Measurements from ENCODE around the gene TOX2.

TOX2 gene

DNA sequence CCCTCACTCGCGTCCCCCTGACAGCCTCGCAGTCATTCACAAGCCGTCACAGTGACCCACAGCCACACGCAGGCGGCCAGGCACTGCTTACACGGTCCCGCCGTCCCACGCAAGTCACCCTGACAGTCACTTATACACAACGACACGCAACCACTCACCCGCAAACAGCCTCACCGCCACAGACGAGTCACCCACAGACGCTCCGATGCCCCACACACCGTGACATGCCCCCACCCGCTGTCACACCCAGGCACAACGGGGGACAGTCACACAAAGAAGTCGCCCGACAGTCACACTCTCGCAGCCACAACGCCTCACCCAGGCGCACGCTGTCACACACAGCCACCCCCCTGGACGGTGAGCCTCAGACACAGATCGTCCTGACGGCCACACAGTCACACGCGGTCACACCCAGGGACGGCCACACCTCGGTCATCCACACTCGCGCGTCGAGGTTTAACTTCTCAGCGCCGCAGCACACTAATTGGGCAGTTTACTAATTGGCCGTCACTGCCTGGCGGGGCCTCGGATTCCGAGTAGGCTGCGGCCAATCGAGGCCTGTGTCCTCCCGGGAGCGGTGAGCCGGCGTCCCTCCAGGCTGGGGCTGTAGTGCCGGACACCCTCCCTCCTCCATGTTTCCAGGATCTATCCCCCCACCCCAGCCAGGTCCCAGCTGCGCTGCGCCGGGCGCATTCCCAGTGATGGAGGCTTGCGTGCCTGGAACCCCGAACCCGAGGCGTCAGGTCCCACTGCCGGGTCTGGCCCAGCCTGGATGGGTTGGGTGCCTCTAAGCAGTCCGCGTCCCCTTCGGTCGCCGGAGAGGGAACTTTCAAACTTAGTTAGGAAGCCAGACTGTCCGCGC, 790 bp downstream of the TOX2 start:
- DNase-seq (ENCODE audit: low read depth): no peak

DNA sequence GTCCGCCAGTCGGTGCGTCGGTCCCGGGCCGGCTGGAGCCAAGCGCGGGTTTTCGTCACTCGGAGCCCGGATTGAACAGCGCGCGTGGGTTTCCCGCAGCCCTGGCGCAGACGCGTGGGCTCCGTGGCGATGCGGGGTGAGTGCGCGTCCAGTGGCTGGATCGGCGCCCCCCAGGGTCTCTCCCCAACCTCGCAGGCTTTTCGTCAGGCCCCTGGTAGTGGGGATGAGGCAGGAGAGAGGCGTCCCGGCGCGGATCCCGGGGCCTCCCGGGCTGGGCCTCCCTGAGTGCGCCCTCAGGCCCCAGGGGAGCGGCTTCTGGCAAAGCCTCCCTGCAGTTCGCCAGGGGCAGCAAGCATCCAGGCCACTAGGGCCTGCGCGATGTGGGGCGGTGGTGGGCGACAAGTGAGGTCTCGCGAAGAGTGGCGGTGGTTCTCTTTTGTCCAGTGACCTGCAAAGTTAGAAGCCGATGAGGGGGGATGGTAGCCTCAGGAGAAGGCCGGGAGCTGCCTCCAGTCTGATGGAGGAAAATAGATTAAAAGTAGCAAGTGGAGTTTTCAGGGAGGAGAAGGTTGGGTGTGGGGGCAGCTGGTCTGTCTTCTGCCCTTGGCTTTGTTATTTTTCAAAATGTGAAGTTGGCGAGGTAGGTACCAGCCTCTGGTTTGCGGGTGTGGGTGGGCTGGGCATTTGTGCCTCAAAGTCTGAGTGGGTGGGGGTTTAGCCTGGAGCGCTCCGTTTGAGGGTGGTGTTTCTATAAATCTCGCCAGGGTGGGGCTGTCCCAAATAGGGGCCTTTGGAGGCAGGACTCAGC, 1.6 kb downstream of the TOX2 start:
- DNase-seq (ENCODE audit: low read depth): peak; percentile 42

DNA sequence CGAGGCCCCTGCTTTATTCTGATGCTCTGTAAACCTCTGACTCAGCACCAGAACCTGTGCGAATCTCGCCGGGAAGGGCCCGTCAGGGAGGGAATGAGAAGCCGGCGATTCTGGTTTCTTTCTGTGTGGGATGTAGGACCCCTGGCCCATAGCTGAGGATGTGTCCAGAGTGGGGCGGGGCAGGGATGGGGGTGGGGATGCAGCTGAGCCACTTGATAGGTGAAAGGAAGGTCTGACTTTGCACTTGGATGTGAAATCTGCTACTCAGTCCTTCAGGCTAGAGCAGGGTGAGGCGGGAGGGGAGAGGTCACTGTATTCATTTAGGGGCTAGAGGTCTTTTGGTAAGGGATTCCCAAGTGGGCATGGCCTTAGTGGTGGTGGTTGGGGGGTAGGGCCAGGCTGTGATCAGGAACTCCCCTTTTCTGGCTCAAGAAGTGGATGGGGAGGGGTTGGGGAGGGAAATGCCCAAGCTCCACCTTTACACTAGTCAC, 2.3 kb downstream of the TOX2 start:
- no peak for DNase-seq (ENCODE audit: low read depth)

DNA sequence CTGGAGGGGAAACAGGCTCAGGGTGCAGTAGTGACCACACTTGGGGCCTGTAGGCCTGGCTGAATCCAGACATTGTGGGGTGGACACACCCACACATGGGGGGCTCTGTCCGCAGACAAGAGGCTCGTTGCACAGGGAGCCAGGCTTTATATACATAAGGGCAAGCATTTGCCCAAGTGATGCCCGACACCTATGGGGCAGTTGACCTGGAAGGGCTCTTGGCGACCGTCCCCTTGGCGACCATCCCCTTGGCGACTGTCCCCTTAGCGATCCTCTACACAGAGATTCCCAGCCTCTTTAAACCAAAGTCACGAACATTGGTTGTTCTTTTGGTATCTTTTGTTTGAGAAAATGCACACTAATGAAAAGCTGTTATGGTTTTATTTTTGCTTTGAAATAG, 2.7 kb downstream of the TOX2 start:
- DNase-seq (ENCODE audit: low read depth): no peak

DNA sequence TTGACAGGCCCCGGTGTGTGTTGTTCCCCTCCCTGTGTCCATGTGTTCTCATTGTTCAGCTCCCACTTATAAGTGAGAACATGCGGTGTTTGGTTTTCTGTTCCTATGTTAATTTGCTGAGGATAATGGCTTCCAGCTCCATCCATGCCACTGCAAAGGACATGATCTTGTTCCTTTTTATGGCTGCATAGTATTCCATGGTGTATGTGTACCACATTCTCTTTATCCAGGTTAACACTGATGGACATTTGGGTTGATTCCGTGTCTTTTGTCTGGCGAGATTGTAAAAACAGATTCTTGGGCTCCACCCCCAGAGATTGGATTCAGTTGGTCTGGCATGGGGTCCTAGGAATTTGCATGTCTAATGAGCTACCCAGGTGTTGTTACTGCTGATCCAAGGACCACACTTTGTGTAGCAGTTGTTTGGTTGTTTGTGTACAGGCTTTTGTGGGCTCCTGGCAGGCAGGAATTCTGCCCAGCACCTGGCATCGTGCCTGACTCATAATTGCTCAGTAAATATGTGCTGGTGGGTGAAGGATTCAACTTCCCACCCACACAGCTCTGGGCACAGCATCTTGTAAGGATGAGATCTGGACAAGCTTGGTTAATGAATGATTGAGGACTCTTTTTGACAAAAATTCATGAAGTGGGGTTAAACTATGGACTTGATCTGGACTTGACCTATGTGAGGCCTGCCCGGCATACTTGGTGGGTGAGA, 5.2 kb downstream of the TOX2 start:
- DNase-seq (ENCODE audit: low read depth): no peak

DNA sequence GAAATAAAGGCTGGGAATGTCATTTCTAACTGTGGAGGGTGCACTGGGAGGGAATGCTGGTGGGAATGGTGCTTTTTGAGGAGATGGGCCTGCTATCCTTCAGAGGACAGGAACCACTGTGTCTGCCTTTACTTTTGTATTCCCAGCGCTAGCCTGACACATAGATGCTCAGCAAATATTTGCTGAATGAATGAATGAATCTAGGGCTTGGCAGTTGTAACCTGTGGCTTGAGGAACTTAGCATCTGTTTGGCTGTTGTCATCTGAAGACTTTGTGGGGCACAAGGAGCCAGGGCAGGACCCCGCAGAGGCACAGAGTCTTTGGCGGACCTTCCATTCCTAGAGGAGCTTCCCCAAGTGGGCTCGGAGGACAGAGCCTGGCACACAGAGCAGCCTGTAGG, 6.1 kb downstream of the TOX2 start:
- no peak for DNase-seq (ENCODE audit: low read depth)

DNA sequence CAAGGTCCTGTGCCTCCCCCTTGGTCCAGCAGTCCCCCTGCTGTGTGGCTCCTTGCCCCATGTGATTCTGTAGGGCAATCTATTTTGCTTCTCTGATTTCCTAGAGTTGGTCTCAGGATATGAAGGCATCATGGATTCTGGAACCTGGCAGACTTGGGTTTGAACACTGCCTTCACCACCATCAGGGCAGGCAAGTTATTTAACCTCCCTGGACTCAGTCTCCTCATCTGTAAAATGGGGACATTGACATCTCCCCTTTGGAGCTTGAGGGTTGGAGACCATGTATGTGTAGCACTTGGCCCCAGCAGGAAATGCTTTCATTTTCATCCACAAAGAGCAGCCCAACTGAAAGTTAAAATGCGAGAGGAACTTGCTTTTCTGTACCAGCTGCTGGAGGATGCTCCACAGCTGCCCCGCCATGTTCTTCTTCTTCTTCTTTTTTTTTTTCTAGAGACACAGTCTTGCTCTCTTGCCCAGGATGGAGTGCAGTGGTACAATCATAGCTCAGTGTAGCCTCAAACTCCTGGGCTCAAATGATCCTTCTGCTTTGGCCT, 6.7 kb downstream of the TOX2 start:
- no peak for DNase-seq (ENCODE audit: low read depth)

DNA sequence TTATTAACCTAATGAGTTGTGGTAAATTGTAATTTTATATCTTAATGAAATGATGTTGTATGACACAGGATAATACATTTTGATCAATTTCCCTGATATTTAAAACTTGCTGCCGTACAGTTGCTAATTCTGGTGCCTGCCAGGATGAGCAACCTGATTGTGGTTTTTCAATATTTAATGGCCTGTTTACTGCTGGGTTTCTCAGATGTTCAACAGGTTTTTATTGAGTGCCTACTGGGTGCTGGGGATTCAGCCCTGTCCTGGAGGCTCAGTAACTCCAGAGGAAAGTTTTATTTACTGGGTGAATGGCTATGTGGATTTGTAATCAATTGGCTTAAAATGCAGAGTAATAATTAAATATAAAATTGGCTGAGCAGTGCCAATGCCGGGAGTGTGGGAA, 8.0 kb downstream of the TOX2 start:
- no peak for DNase-seq (ENCODE audit: low read depth)

DNA sequence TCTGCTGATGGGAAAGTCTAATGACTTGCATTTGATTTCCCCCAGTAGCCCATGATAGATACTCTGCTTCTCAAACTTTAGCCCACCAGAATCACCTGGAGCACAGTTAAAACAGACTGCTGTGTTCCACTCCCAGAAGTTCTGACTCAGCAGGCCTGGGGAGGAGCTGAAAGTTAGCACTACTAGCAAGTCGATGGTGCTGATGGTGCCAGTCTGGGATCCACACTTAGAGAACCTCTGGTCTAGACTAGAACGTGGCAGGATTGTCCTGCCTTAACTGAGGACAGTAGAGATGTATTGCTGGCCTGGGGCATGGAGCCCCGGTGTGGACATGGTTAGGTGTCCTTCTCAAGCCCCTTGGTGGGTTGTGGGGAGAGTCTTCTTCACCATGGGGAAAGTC, 8.7 kb downstream of the TOX2 start:
- DNase-seq (ENCODE audit: low read depth): no peak

DNA sequence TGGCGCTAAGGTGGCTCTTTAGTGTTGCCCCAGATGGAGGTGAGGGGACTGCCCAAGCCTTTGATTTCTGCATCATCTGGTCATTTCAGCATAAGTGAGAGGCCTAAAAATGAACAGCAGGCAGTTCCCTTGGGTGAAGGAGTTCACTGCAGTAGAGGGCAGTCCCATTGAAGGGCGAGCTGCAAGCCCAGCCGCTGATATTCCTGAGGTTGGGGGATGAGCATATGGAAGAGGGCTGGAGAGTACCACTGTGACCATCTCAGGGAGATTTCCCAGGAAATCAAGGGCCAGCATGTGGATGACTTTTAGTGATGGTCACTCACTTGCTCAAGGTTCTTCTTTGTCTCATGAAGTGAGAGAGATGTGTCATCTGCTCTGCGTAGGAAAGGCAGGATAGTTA, 9.3 kb downstream of the TOX2 start:
- no peak for DNase-seq (ENCODE audit: low read depth)

DNA sequence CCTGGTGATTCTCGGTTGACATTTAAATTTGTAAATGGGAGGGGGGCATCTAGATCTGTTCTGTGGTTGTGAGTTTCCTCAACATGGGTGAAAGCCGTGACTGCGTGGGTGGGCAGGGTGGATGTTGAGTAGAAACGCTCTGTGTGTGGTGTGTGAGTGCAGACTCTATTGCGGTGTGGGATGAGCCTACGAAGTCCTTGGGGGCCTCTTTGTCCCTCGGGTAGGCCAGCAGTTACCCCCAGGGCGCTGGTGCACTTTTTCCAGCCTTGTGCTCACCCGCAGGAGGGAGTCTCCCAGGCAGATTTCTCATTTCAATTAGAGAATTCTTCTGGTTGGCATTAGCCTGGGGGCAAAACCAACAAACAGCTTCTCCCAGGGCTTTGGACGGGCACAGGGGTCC, 10.6 kb downstream of the TOX2 start:
- DNase-seq (ENCODE audit: low read depth): peak; percentile 53

DNA sequence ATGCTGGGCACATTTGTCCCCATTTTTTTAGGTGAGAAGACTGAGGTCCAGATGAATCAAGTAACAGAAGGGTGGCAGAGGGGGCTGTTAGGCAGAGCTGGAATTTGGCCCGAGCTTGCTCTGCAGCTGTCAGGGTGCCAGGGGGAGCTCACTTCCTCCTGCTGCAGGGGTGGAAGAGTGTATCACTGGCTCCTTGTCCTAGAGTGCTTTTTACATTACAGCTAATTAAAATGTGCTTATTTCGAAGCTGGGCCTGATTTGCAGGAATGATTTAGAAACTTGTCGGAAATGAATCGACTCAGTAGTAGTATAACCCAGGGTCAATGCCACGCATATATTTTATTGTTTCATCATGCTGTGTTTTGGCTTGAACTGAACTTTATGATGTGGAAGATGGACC, 11.1 kb downstream of the TOX2 start:
- peak; percentile 61 for DNase-seq (ENCODE audit: low read depth)

DNA sequence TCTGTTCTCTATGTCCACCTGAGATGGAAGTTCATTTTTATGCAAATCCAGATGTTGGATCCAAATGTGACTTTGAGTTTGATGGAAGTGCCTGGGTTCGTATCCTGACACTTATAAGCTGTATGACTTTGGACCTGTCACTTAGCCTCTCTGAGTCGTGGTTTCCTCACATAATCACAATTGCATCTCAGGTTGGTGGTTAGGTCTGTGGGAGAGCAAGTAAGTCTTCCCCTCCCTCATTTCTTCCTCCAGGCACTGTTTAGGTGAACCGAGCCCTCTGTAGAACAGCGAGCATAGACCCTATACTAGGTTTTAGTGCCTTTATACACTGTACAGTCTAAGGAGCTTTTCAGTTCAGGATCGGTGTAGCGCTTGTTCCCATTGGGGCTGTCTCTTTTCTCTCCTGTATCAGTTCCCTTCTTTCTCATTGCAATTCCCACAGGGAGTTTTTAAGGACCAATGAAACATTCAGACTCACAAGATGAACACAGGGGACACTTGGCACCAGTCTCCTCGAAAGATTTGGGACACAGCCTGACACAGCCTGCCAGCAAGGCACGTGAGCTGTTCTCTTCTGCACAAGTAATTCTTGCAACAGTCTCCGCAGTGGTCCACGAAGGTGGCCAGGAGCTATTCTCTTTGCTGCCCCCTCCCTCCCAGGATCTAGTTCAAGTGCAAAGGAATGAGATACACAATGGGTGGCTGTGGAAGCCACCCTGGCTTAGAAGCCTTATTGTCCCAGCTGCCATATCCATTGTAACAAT, 11.8 kb downstream of the TOX2 start:
- DNase-seq (ENCODE audit: low read depth): no peak

DNA sequence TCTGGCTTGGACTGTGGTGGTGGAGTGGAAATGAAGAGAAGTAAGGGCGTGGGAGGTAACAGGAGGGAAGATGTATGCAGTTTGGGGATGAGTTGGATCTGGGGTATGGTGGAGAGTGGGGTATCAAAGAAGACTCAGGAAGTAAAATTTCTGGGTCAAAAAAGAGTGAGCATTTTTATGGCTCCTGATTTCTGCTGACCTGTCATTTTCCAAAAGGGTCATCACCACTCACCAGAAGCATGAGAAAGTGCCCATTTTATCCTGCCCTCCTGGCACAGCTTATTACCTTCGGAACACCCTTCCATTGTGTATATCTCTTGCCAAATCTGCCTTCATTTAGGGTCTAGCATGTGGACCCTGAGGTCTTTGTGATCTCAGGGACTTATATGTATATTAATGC, 17.3 kb downstream of the TOX2 start:
- no peak for DNase-seq (ENCODE audit: low read depth)

DNA sequence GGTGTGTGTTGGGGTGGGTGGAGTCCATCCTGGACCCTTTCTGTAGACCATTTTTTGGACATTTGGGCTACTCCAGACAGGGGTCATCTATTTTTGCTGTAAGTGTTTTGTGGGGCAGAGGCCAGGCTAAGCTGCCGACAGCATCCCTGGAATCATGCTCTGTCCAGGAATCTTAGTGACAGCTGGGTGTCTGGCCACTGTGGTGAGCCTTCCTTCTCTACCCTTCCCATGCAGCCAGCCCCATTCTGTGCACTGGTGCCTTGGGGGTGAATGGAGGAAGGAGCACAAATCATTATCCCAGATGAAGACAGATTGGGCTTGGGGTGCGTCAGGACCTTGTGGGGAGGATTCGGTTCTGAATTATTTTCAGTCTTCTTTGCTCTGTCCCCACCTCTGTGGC, 20.2 kb downstream of the TOX2 start:
- DNase-seq (ENCODE audit: low read depth): no peak

DNA sequence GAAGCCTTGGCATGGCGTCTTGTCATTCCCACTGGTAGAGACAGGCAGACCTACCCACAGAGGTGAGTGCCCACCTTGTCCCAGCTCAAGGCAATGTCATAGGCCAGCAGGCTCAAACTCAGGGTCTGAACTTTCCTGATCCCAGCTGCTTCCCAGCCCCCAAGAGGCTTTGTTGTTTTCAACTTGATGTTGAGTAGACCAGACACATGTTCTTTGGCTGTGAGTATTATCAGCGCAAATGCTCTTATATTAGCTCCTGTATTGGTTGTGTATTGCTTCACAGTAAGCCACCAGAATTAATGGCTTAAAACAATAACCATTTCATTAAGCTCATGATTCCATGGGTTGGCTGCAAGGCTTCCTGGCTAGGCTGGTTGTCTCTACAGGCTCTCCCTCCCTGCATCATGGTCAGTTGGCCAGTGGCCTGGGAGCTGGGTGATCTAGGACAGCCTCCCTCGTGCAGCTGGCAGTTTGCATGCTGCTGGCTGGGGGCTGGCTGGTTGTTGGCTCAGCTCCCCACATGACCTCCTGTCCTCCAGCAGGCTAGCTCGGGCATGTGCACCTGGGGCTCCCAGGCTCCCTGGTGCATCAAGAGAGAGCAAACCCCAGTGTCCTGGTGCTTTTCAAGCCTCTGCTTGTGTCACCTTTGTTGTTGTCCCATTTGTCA, 21.6 kb downstream of the TOX2 start:
- peak; percentile 58 for DNase-seq (ENCODE audit: low read depth)

DNA sequence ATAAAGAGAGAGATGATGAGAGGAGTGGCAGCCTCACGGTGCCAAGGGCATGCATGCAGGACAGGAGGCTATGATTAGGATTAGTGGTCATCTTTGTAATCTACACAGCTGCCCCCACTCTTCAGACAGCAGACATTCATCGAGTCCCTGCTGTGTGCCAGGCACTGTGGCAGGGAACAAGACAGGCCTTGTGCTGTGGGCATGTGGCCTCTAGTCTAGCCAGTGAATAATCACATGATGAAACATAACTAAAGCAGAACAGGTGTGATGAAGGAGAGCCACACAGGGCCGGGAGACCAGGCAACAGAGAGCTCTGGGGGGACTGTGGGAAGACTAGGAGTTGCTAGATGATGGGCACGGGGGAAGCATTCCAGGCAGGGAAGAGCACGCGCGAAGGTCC, 22.2 kb downstream of the TOX2 start:
- no peak for DNase-seq (ENCODE audit: low read depth)

DNA sequence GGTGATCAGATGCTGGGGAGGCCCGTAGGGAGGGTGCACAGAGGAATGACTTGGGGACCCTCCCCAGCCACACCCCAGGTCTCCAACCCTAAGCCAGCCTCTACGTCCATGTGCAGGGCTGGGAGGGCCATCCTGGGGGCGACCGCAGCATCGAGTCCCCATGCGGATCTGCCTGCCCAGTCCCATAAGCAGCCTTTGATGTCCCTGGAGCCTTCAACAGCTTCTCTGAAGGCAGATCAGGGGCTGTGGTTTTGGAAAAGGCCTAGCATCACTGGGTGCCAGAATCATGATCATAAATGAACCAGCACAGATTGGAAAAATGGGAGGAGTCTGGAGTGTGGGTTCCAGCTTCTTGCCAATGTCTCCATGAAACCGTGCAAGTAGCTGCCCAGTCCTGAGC, 22.9 kb downstream of the TOX2 start:
- DNase-seq (ENCODE audit: low read depth): peak; percentile 62

DNA sequence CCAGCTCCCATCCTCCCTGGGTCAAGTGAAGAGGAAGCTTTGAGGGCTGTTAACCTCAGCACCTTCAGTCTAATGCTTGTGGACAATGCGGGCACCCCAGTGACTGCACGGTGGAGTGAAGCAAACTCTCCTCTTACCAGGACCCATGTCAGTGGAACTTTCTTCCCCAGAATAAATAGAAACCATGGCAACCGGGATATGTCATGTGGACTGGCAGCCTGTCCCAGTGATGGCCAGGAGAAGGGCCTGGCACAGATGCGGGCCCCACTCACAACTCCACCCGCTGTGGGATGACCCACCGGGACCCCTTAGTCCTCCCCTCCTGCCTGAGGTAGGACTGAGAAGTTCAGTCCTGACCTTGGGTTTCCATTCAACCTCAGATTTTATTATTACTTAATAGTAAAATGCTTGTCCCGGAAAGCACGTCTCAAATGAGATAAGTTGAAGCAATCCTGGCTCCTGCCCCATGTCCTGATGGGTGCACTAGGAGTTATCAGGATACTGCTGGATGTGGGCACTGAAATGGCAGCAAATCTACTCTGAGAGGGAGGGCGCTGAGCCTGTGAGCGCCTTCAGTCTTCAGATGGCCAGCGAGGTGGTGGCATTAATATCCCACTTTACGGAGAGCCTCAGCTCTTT, 23.5 kb downstream of the TOX2 start:
- peak; percentile 62 for DNase-seq (ENCODE audit: low read depth)

Data from fibroblast of gingiva (primary cell).